Astrocyte of the cerebellum (primary cell): Measurements from ENCODE around the gene LMX1B.

ENCODE experiments used
- DNase-seq: peaks from one replicate; pipeline ENCODE4 v3.0.0-alpha.2; 2011; ENCODE audit warnings: low read depth
- H3K4me3 ChIP-seq: 2 replicates; pipeline ENCODE4 v1.5.1; 2011; ENCODE audit warnings: mild to moderate bottlenecking, low read depth, low read length, moderate library complexity
- in situ Hi-C: cut with HindIII; loops from 2 replicates; pipeline ENCODE4 v1.10.0; 2017; ENCODE audit warnings: low sequenced_read_pairs
- TF ChIP-seq, protein P1 (sequence below): IDR thresholded peaks from 2 replicates; pipeline ENCODE4 v1.5.1; 2012; ENCODE audit warnings: low read length, low read depth, moderate library complexity, mild to moderate bottlenecking; ENCODE audit errors: missing control alignments

The LMX1B gene

DNA sequence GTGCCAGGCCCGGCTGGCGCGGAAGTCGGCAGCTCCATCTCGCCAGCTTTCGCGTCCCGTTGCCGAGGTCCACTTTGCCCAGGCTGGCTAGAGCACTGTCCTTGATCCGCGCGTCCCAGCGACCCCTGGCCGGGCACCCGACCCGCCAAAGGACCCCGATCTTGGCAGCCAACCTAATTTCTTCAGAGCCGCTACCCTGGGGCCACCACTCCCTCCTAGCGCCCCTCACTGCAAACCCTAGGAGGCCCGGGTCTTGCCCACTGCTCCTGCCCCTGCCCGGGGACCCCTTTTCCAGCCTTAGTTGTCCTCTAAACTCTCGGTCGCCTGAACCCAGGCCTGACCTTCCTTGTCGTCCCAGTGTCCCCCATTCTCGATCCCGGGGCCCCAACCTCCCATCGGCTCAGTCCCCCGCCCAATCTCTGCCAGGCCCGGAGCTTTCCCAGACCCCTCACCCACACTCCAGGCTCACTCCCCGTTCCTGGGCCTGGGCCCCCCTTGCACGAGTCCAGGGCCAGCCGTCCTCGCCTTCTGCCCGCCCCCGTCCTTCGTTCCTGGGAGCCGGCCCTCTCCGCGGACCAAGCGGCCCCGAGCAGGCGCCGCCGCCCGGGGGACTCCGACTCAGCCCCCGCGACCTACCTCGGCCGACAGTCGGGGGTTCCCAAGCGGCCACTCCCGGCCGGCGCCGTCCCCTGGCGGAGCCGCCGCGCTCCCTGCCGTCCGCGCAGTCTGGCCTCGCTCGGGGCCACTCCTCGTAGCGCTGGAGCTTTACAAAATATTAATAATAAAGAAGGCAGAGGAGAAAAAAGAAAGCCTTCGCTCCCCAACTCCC is 701 bp upstream of the LMX1B start:
- TF ChIP-seq, protein P1, sequence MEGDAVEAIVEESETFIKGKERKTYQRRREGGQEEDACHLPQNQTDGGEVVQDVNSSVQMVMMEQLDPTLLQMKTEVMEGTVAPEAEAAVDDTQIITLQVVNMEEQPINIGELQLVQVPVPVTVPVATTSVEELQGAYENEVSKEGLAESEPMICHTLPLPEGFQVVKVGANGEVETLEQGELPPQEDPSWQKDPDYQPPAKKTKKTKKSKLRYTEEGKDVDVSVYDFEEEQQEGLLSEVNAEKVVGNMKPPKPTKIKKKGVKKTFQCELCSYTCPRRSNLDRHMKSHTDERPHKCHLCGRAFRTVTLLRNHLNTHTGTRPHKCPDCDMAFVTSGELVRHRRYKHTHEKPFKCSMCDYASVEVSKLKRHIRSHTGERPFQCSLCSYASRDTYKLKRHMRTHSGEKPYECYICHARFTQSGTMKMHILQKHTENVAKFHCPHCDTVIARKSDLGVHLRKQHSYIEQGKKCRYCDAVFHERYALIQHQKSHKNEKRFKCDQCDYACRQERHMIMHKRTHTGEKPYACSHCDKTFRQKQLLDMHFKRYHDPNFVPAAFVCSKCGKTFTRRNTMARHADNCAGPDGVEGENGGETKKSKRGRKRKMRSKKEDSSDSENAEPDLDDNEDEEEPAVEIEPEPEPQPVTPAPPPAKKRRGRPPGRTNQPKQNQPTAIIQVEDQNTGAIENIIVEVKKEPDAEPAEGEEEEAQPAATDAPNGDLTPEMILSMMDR = no peak
- in situ Hi-C loops = no loop called here
- H3K4me3 ChIP-seq = no peak overlapping the region
- no peak for DNase-seq

DNA sequence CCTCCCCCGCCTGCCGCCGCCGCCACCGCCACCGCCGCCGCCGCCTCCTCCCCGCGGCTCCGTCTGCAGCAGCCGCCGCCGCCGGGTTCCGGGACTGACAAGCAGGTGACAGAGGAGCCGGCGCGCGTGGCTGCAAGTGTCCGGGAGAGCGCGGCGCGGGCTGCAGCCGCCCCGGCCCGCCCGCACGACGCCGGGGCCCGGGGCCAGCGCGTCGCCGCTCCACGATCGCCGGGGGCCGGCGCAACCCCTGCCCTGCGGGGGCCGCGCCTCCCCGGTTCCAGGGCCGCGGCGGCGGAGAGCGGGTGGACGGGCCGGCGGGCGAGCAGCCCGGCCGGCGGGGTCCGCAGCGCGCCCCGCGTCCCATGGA is 343 bp downstream of the LMX1B start:
- no peak for DNase-seq
- H3K4me3 ChIP-seq = no peak overlapping the region
- in situ Hi-C loops = no loop called here
- TF ChIP-seq, protein P1 = no peak

DNA sequence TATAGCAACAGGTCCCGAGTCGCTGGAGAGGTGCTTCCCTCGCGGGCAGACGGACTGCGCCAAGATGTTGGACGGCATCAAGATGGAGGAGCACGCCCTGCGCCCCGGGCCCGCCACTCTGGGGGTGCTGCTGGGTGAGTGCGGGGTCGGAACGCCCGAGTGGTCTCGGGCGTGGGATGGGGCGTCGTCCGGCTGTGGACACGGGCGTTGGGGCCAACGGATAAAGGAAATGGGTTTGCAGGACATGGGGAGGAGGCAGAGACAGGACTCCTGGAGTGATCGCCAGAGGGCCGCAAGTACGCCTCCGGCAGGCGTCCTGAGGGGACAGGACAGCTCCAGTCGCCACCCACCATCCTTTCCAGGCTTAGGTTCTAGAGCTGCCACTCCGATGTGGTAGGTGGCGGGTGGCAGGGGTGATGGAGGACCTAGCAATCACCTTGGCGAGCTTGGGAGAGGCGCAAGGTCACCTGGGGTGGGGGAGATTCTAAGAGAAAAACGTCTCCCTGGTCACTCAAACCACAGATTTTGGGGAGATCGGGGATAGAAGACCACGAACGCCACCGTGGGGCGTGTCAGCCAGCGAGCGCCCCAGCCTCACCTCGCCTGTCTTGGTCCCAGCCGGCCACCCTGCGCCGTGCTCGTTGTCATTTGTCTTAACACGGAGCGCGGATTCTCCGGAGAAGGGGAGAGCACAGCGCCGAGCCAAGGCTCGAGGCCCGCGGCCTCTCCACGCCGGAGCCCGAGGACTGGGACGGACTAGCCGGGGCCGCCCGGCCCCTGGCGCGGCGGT is 922 bp downstream of the LMX1B start:
- no peak for DNase-seq
- H3K4me3 ChIP-seq = no peak overlapping the region
- in situ Hi-C loops = no loop called here

DNA sequence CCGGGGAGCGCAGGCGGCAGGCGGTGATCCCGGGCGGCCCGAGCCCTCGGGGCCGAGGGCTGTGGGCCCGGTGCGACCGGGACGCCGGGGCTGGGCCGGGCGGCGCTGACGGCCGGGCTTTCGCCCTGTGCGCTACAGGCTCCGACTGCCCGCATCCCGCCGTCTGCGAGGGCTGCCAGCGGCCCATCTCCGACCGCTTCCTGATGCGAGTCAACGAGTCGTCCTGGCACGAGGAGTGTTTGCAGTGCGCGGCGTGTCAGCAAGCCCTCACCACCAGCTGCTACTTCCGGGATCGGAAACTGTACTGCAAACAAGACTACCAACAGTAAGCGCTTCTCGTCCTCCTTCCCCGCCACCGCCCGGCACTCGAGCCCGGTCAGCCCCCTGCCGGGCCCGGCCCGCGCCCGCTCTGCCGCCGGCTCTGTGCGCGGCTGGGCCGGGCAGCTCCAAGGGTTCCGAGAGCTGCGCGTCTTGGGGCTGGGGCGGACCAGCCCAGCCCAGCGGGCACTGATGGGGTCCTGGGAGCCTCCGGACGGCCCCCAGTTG is 1.6 kb downstream of the LMX1B start:
- TF ChIP-seq, protein P1 = no peak
- DNase-seq = no peak
- in situ Hi-C loops = no loop called here

More for the DNA sequence above, 922 bp downstream of the LMX1B start:
- TF ChIP-seq, protein P1 = no peak

DNA sequence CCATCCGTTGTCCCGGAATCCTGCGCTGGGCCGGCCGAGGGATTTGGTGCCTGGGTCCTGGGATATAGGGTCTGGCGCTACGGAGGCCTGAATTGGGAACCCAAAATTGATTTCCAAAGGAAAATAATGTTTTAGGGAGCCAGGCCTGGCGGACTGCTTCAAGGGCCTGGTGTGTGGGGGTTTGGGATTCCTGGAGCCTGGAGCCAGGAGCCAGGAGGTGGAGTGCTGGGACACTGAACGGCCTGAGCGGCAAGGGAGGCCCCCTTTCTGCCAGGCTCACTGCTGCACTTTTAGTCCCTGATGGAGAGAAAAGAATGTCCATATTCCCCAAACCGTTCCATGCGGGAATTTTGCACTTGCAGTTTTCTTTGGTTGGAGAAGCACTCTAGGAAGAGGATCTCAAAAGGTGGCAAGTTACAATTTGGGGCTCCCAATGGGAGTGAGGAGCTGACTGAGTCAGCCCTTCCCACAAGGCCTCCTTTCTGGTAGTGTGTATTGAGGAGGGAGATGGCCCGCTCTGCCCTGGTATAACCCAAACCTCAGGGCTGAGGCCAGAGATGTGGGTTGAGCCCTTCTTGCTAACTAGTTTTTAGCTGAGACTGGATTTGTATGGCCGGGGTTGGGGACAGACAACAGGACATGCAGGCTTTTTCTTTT is 2.2 kb downstream of the LMX1B start:
- no peak overlapping the region for H3K4me3 ChIP-seq
- DNase-seq = no peak
- TF ChIP-seq, protein P1 = no peak
- in situ Hi-C loops = no loop called here

More for the DNA sequence above, 1.6 kb downstream of the LMX1B start:
- H3K4me3 ChIP-seq = no peak overlapping the region

DNA sequence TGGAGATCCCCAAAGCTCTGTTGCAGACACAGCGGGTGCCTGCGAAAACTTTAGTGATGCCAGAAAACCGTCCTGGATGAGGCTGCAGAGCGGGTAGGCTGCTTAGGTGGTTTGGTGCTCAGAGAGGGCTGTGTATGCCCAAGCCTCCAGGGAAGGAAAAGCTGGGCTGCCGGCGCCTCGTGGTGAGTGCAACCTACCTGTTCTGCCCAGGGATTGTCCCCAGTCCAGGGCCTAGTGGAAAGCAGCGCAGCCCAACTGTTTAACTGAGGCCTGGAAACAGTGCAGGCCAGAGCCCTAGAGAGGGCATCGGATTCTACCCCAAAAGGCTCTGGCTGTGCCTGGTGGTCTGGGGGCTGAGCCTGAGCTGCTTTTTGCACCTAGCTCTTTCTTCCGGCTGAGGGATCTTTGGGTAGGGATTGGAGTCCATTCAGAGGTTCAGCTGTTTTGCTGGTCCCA is 2.8 kb downstream of the LMX1B start:
- TF ChIP-seq, protein P1 = no peak
- no peak for DNase-seq
- no peak overlapping the region for H3K4me3 ChIP-seq
- in situ Hi-C loops = no loop called here
